HepG2 (cell line): Measurements from ENCODE around the gene NT5C. TPM values are rescaled to one million over a fixed set of nuclear protein-coding genes. Genes with fewer than 3 reads are reported as not detected.
A peak's percentile ranks its signal among the peaks of the same experiment; 100 is the strongest.

Source experiments
- ATF2 ChIP-seq: sonication (generic); formaldehyde crosslinking; IDR thresholded peaks from 2 replicates; pipeline ENCODE4 v1.4.0; 2020; ENCODE audit warnings: missing genetic modification reagents
- EP300 ChIP-seq, 3 experiments: sonication (generic) in 1 of 3; formaldehyde crosslinking in 1 of 3; IDR thresholded peaks; 2 replicates each; pipeline versions ENCODE4 v1.5.1 to v1.6.1; 2011 to 2020; ENCODE audit warnings: low read depth in 2 of 3, low read length in 2 of 3, borderline replicate concordance in 1 of 3, improper control_type of control experiment in 1 of 3, mild to moderate bottlenecking in 1 of 3, missing genetic modification reagents in 1 of 3, moderate library complexity in 1 of 3
- GABPA ChIP-seq, 2 experiments: IDR thresholded peaks; 2 replicates each; pipeline ENCODE4 v1.6.1; 2011 to 2016; ENCODE audit warnings: low read depth in 2 of 2, low read length in 1 of 2, missing biosample characterization in 1 of 2, missing genetic modification characterization in 1 of 2
- MED13 ChIP-seq: sonication (generic); formaldehyde crosslinking; IDR thresholded peaks from 2 replicates; pipeline ENCODE4 v1.5.0; 2020; ENCODE audit warnings: missing genetic modification reagents
- PHF5A ChIP-seq: IDR thresholded peaks from one replicate; pipeline ENCODE4 v1.6.1; 2018; ENCODE audit warnings: low read depth, missing genetic modification reagents; ENCODE audit not compliant: unreplicated experiment
- POLR2A ChIP-seq, 2 experiments: IDR thresholded peaks; 2 replicates each; pipeline ENCODE4 v1.6.1; 2011; ENCODE audit warnings: low read depth in 2 of 2, low read length in 2 of 2, mild to moderate bottlenecking in 1 of 2, moderate library complexity in 1 of 2; ENCODE audit not compliant: insufficient read depth in 1 of 2
- SKI ChIP-seq: fragments of 450-650 bp; IDR thresholded peaks from one replicate; pipeline ENCODE4 v1.6.1; 2018; ENCODE audit warnings: mild to moderate bottlenecking; ENCODE audit not compliant: partially characterized antibody
- SP1 ChIP-seq, 2 experiments: fragments of 450-650 bp in 1 of 2; sonication (generic) in 1 of 2; formaldehyde crosslinking in 1 of 2; IDR thresholded peaks; 2 replicates each; pipeline versions ENCODE4 v1.4.0 to v1.6.1; 2016 to 2020; ENCODE audit warnings: missing genetic modification reagents in 1 of 2
- YY1 ChIP-seq: IDR thresholded peaks from 2 replicates; pipeline ENCODE4 v1.6.1; 2011; ENCODE audit warnings: low read length, low read depth, moderate library complexity, mild to moderate bottlenecking; ENCODE audit not compliant: insufficient read depth, insufficient replicate concordance
- ZNF331 ChIP-seq: sonication (generic); formaldehyde crosslinking; IDR thresholded peaks from 2 replicates; pipeline ENCODE4 v1.4.0; 2020; ENCODE audit warnings: missing genetic modification reagents
- ZNF761 ChIP-seq: sonication (generic); formaldehyde crosslinking; conservative IDR thresholded peaks from 2 replicates; pipeline ENCODE4 v1.4.0; 2020; ENCODE audit warnings: mild to moderate bottlenecking, missing genetic modification reagents
- ZNF768 ChIP-seq: sonication (generic); formaldehyde crosslinking; IDR thresholded peaks from 2 replicates; pipeline ENCODE4 v1.4.0; 2020; ENCODE audit warnings: missing genetic modification reagents
- polyA plus RNA-seq, 8 experiments: library from polyadenylated mRNA; depleted of rRNA in 3 of 8; stranded (reverse) in 7 of 8; unstranded in 1 of 8; fragments of >200 nt; fragmentation: Illumina TruSeq in 4 of 8; extraction: Trizol in 4 of 8; gene quantifications; 2 replicates each; pipeline versions ENCODE4 v1.2.1 to v1.2.3, GENCODE V29; 2011 to 2016; ENCODE audit warnings: low read depth in 4 of 8, missing spikeins in 1 of 8, mixed read lengths in 1 of 8; ENCODE audit not compliant: insufficient read depth in 1 of 8
- total RNA-seq, 5 experiments: library from RNA; depleted of rRNA; stranded (reverse); fragments of >200 nt; fragmentation: Illumina TruSeq; extraction: Trizol; gene quantifications; 2 replicates each; pipeline ENCODE4 v1.2.3, GENCODE V29; 2016; ENCODE audit warnings: low read depth in 1 of 5
- TF ChIP-seq, protein P1 (sequence below): sonication (generic); formaldehyde crosslinking; IDR thresholded peaks from 2 replicates; pipeline ENCODE4 v1.4.0; 2020; ENCODE audit warnings: missing genetic modification reagents
- TF ChIP-seq, protein P2 (sequence below): sonication (generic); formaldehyde crosslinking; IDR thresholded peaks from 2 replicates; pipeline ENCODE4 v1.4.0; 2020; ENCODE audit warnings: missing genetic modification reagents
- TF ChIP-seq, protein P3 (sequence below): sonication (generic); formaldehyde crosslinking; IDR thresholded peaks from 2 replicates; pipeline ENCODE4 v1.5.0; 2020; ENCODE audit warnings: mild to moderate bottlenecking, missing genetic modification reagents, borderline replicate concordance

NT5C gene
- total and polyA plus RNA-seq, 2 of the 13 experiments (the other 11 are each of a cell fraction or from before 2014, with no cell fraction given): 42.8 to 48.6 TPM

GRCh38 chr17:75084039-75084660 lies 47.4 kb downstream of the NT5C start (continued):
- TF ChIP-seq YY1 (no peak), ZNF331 (CRISPR knock-in tag) (peak; percentile 93), SKI (peak; percentile 98), ATF2 (peak; percentile 68; the same call in 1 of the 2 replicates), EP300 (IDR thresholded peaks at IDR 0.05; ENCODE audit: low read depth in 2 of 2, low read length in 2 of 2) (peak in 1 of 2 experiments; percentile 88; a peak in 2 of 4 replicates), EP300 (CRISPR knock-in tag; IDR thresholded peaks at IDR 0.05; ENCODE audit: borderline replicate concordance) (peak; percentile 72), POLR2A (IDR thresholded peaks at IDR 0.05; ENCODE audit: insufficient read depth in 1 of 2, low read depth in 2 of 2, low read length in 2 of 2) (no peak), PHF5A (peak; percentile 85), MED13 (CRISPR knock-in tag) (no peak; the same call in 1 of the 2 replicates), GABPA (IDR thresholded peaks at IDR 0.05; ENCODE audit: low read depth, low read length) (no peak), GABPA (CRISPR knock-in tag; IDR thresholded peaks at IDR 0.05; ENCODE audit: low read depth) (peak; percentile 71), ZNF761 (no peak), SP1 (IDR thresholded peaks at IDR 0.05) (no peak), SP1 (CRISPR knock-in tag; IDR thresholded peaks at IDR 0.05) (peak; percentile 28; the same call in 1 of the 2 replicates), ZNF768 (CRISPR knock-in tag) (peak; percentile 63; the same call in 1 of the 2 replicates)
- TF ChIP-seq, protein P1, sequence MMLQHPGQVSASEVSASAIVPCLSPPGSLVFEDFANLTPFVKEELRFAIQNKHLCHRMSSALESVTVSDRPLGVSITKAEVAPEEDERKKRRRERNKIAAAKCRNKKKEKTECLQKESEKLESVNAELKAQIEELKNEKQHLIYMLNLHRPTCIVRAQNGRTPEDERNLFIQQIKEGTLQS: peak; percentile 17; the same call in 1 of the 2 replicates
- TF ChIP-seq, protein P2, sequence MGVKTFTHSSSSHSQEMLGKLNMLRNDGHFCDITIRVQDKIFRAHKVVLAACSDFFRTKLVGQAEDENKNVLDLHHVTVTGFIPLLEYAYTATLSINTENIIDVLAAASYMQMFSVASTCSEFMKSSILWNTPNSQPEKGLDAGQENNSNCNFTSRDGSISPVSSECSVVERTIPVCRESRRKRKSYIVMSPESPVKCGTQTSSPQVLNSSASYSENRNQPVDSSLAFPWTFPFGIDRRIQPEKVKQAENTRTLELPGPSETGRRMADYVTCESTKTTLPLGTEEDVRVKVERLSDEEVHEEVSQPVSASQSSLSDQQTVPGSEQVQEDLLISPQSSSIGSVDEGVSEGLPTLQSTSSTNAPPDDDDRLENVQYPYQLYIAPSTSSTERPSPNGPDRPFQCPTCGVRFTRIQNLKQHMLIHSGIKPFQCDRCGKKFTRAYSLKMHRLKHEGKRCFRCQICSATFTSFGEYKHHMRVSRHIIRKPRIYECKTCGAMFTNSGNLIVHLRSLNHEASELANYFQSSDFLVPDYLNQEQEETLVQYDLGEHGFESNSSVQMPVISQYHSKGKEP (CRISPR knock-in tag): no peak
- TF ChIP-seq, protein P3, sequence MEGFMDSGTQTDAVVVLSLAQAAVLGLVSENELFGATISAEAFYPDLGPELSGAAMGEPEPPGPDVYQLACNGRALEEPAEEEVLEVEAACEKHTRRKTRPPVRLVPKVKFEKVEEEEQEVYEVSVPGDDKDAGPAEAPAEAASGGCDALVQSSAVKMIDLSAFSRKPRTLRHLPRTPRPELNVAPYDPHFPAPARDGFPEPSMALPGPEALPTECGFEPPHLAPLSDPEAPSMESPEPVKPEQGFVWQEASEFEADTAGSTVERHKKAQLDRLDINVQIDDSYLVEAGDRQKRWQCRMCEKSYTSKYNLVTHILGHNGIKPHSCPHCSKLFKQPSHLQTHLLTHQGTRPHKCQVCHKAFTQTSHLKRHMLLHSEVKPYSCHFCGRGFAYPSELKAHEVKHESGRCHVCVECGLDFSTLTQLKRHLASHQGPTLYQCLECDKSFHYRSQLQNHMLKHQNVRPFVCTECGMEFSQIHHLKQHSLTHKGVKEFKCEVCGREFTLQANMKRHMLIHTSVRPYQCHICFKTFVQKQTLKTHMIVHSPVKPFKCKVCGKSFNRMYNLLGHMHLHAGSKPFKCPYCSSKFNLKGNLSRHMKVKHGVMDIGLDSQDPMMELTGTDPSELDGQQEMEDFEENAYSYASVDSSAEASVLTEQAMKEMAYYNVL (CRISPR knock-in tag): peak; percentile 48; the same call in 1 of the 2 replicates
